22Rv1 (cell line): ENCODE measurements around the gene ZNF384.

Experiments used
- H3K27ac ChIP-seq: fragments of 450-650 bp; 2 replicates; pipeline ENCODE4 v1.5.1; 2017
- ZFX ChIP-seq: fragments of 450-650 bp; IDR thresholded peaks from 2 replicates; pipeline ENCODE4 v1.6.1; 2017; ENCODE audit warnings: antibody characterized with exemption, borderline replicate concordance
- TF ChIP-seq, protein P1 (sequence below): fragments of 450-650 bp; IDR thresholded peaks from 2 replicates; pipeline ENCODE4 v1.5.1; 2017; ENCODE audit warnings: mild to moderate bottlenecking

Gene ZNF384

DNA sequence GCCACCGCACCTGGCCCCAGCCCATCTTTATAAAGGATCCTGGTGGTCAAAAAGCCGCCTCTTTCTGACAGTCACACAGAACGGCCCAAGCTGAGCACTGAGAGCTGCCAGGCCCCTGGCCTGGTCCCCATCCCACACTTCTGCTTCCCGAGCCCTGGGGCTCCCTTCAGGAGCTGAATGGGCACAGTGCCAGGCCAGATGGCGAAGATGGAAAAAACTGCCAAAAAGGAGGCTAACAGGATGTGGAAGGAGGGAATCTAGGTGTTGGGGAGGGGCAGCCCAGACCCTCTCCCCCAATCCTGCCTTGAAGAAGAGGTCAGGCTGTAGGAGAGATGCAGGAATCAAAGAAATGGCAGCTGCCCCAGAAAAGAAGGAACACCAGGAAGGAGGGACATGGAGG is 58.4 kb downstream of the ZNF384 start:
- TF ChIP-seq, protein P1, sequence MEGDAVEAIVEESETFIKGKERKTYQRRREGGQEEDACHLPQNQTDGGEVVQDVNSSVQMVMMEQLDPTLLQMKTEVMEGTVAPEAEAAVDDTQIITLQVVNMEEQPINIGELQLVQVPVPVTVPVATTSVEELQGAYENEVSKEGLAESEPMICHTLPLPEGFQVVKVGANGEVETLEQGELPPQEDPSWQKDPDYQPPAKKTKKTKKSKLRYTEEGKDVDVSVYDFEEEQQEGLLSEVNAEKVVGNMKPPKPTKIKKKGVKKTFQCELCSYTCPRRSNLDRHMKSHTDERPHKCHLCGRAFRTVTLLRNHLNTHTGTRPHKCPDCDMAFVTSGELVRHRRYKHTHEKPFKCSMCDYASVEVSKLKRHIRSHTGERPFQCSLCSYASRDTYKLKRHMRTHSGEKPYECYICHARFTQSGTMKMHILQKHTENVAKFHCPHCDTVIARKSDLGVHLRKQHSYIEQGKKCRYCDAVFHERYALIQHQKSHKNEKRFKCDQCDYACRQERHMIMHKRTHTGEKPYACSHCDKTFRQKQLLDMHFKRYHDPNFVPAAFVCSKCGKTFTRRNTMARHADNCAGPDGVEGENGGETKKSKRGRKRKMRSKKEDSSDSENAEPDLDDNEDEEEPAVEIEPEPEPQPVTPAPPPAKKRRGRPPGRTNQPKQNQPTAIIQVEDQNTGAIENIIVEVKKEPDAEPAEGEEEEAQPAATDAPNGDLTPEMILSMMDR = no peak
- TF ChIP-seq ZFX = no peak
- no peak overlapping the region for H3K27ac ChIP-seq

DNA sequence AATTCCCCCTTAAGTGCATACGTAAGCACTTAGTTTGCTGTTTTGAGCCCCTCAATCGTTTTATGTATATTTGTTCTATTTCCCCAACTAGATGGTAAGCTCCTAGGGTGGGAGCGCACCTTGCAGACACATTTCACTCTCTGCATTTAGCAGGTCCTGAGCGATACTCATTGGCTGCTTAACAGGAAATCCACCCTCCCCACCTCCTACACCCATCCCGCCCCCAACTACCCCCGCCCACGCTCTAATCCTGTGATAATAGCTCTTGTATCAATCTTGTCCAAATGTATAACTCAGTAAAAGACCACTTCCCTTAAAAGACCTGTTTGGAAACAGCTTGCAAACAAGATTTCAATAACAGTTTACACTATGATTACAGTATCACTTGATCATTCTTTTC is 61.6 kb downstream of the ZNF384 start:
- TF ChIP-seq, protein P1 = no peak
- no peak for TF ChIP-seq ZFX
- peak overlapping the region; percentile 34; the same call in 1 of the 2 replicates for H3K27ac ChIP-seq

GRCh38 chr12:6626654-6627283 is 62.4 kb downstream of the ZNF384 start:
- H3K27ac ChIP-seq = no peak overlapping the region
- TF ChIP-seq, protein P1 = no peak
- TF ChIP-seq ZFX = no peak

DNA sequence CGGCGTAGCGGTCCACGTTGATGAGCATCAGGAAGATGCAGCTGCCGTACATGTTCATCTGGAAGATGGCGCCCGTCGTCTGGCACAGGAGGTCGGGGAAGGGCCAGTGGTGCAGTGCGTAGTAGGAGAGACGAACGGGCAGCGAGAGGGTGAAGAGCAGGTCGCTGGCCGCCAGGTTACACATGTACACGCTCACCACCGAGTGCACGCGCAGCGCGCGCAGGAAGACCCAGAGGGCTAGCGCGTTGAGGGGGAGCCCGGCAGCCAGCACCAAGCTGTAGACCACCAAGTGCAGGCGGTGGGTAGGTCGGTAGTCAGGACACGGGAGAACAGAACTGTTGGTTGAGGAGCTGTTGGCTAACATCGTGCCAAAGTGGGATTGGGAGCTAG is 68.3 kb downstream of the ZNF384 start:
- H3K27ac ChIP-seq = no peak overlapping the region

GRCh38 chr12:6620137-6620884 is 68.9 kb downstream of the ZNF384 start:
- H3K27ac ChIP-seq = no peak overlapping the region
- TF ChIP-seq ZFX = no peak
- TF ChIP-seq, protein P1 = peak; percentile 91

More for the DNA sequence above, 68.3 kb downstream of the ZNF384 start:
- TF ChIP-seq ZFX = no peak
- TF ChIP-seq, protein P1 = no peak

GRCh38 chr12:6618483-6619225 is 70.5 kb downstream of the ZNF384 start:
- TF ChIP-seq ZFX = no peak
- TF ChIP-seq, protein P1 = no peak
- H3K27ac ChIP-seq = no peak overlapping the region; the same call in 1 of the 2 replicates
